Vagina (tissue), 2 donors: ENCODE measurements around the gene ZNF540. TPM values are rescaled to one million over a fixed set of nuclear protein-coding genes. Genes with fewer than 3 reads are reported as not detected.

Experiments used
- DNase-seq, 2 donors: peaks; one replicate each; pipeline ENCODE4 v3.0.0-alpha.2; 2017; ENCODE audit errors: extremely low spot score in 2 of 2
- H3K27ac ChIP-seq: fragments of 200-600 bp; sonication (generic); one replicate; pipeline ENCODE4 v1.5.1; 2019
- H3K27me3 ChIP-seq: fragments of 200-600 bp; sonication (generic); one replicate; pipeline ENCODE4 v1.5.1; 2019
- H3K36me3 ChIP-seq, 2 donors: fragments of 200-600 bp; sonication (generic); one replicate each; pipeline ENCODE4 v1.5.1; 2017 to 2019
- H3K4me1 ChIP-seq: fragments of 200-600 bp; sonication (generic); one replicate; pipeline ENCODE4 v1.5.1; 2019
- H3K4me3 ChIP-seq, 2 donors: fragments of 200-600 bp; sonication (generic); 1 replicate in 1 of 2; 2 replicates in 1 of 2; pipeline ENCODE4 v1.5.1; 2016 to 2019
- H3K9me3 ChIP-seq: fragments of 200-600 bp; sonication (generic); one replicate; pipeline ENCODE4 v1.5.1; 2019
- CTCF ChIP-seq, 3 experiments: fragments of 450-650 bp in 2 of 3; fragments of 200-600 bp in 1 of 3; sonication (generic) in 1 of 3; IDR thresholded peaks; one replicate each; pipeline ENCODE4 v1.5.1; 2017 to 2019; ENCODE audit warnings: antibody characterized with exemption in 3 of 3, mild to moderate bottlenecking in 2 of 3, moderate library complexity in 2 of 3
- POLR2A ChIP-seq, 2 donors: fragments of 450-650 bp; IDR thresholded peaks; one replicate each; pipeline ENCODE4 v1.6.1; 2017; ENCODE audit warnings: antibody characterized with exemption in 2 of 2, mild to moderate bottlenecking in 2 of 2, moderate library complexity in 2 of 2
- POLR2AphosphoS5 ChIP-seq, 2 donors: sonication (generic); formaldehyde crosslinking; IDR thresholded peaks; one replicate each; pipeline ENCODE4 v1.9.0; 2017; ENCODE audit warnings: antibody characterized with exemption in 2 of 2, mild to moderate bottlenecking in 2 of 2, low read depth in 1 of 2; ENCODE audit not compliant: insufficient read depth in 1 of 2
- intact Hi-C: fragments of 100-400 bp; cut with DNase I; formaldehyde crosslinking; loops from one replicate; pipeline ENCODE4 v1.15.1; 2023
- total RNA-seq: library from RNA; depleted of rRNA; stranded (reverse); fragments of >200 nt; gene quantifications from one replicate; pipeline ENCODE4 v1.2.3, GENCODE V29; 2016

The ZNF540 gene
- total RNA-seq, 1 donor from 2014 or later: 6.4 TPM

- TF ChIP-seq CTCF (IDR thresholded peaks at IDR 0.05): no peak
- peaks cover 77% of the 10 kb centered on the region for H3K9me3 ChIP-seq
- no peaks in the 10 kb centered on the region for H3K4me1 ChIP-seq
- H3K36me3 ChIP-seq: peaks cover 0 to 53% of the 10 kb centered on the region in 2 donors
- DNase-seq: no peak
- peak overlapping the region in 1 of 2 donors; percentile 14 for H3K4me3 ChIP-seq
- intact Hi-C loops: no loop called here
- H3K27me3 ChIP-seq: no peaks in the 10 kb centered on the region
- no peak overlapping the region for H3K27ac ChIP-seq
Measured at GRCh38 chr19:37635076-37636056, 40.7 kb downstream of the ZNF540 start.

DNA sequence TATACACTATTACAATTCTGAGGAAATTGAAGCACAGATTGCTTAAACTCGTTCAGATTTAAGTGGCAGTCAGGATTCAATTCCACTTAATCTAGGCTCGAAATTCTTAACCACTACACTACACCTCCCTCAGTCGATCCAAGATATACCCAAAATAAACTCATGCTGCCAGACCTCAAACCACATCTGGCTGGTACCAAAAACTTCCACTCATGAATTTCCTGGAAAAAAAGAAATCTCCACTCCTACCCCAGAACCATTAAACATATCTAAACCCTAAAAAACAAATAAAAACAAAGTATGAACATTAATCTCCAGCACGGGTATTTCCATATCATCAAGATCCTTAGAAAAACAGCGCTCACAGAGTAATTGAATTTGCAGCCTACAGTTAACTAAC is 59.4 kb downstream of the ZNF540 start:
- H3K27me3 ChIP-seq: no peaks in the 10 kb centered on the region
- no peak for TF ChIP-seq POLR2A (IDR thresholded peaks at IDR 0.05)
- TF ChIP-seq POLR2AphosphoS5 (IDR thresholded peaks at IDR 0.05; ENCODE audit: insufficient read depth in 1 of 2, low read depth in 1 of 2): no peak
- no peak for TF ChIP-seq CTCF (IDR thresholded peaks at IDR 0.05)
- H3K27ac ChIP-seq: peak overlapping the region; percentile 87
- DNase-seq: no peak
- peaks cover 27% of the 10 kb centered on the region for H3K4me1 ChIP-seq
- intact Hi-C loops: no loop called here
- H3K4me3 ChIP-seq: peak overlapping the region; percentile 56 to 79
- H3K9me3 ChIP-seq: no peaks in the 10 kb centered on the region
- H3K36me3 ChIP-seq: no peaks in the 10 kb centered on the region

GRCh38 chr19:37654629-37655300 is 60.1 kb downstream of the ZNF540 start:
- peak overlapping the region; percentile 56 to 79 for H3K4me3 ChIP-seq
- no peak for TF ChIP-seq POLR2A (IDR thresholded peaks at IDR 0.05)
- no peak for TF ChIP-seq CTCF (IDR thresholded peaks at IDR 0.05)
- TF ChIP-seq POLR2AphosphoS5 (IDR thresholded peaks at IDR 0.05; ENCODE audit: insufficient read depth in 1 of 2, low read depth in 1 of 2): no peak
- no peaks in the 10 kb centered on the region for H3K9me3 ChIP-seq
- no peaks in the 10 kb centered on the region for H3K36me3 ChIP-seq
- H3K27me3 ChIP-seq: no peaks in the 10 kb centered on the region
- intact Hi-C loops: no loop called here
- no peak for DNase-seq
- H3K27ac ChIP-seq: peak overlapping the region; percentile 87
- H3K4me1 ChIP-seq: peaks cover 27% of the 10 kb centered on the region

GRCh38 chr19:37655301-37655688 is 60.6 kb downstream of the ZNF540 start, which contains the start of gene ZFP30:
TSS of gene ZFP30 (minus strand) at chr19:37655465. CDS start at chr19:37647822, 7,643 bp downstream.
- Histone ChIP-seq H3K9me3 (no peaks in the 10 kb centered on the region), H3K4me3 (peak within 1 kb of the TSS; percentile 56 to 79), H3K36me3 (no peaks in the 10 kb centered on the region), H3K27ac (peak within 1 kb of the TSS; percentile 87), H3K4me1 (peaks cover 27% of the 10 kb centered on the region), H3K27me3 (no peaks in the 10 kb centered on the region)
- DNase-seq: peak; percentile 89 to 97
- intact Hi-C loops: no loop called here
- TF ChIP-seq POLR2AphosphoS5 (IDR thresholded peaks at IDR 0.05; ENCODE audit: insufficient read depth in 1 of 2, low read depth in 1 of 2): peak in 1 of 2 donors; percentile 84
- no peak for TF ChIP-seq CTCF (IDR thresholded peaks at IDR 0.05)
